ENCODE measurements around the gene RNF223. TPM values are rescaled to one million over a fixed set of nuclear protein-coding genes. Genes with fewer than 3 reads are reported as not detected.
"Not testable (repeated sequence)": the region's sequence is repeated elsewhere in the genome, so short reads cannot be mapped to it uniquely, and the experiment has no call there.

RNF223 gene
- total RNA-seq, 1 donor from 2014 or later: not detected

DNA sequence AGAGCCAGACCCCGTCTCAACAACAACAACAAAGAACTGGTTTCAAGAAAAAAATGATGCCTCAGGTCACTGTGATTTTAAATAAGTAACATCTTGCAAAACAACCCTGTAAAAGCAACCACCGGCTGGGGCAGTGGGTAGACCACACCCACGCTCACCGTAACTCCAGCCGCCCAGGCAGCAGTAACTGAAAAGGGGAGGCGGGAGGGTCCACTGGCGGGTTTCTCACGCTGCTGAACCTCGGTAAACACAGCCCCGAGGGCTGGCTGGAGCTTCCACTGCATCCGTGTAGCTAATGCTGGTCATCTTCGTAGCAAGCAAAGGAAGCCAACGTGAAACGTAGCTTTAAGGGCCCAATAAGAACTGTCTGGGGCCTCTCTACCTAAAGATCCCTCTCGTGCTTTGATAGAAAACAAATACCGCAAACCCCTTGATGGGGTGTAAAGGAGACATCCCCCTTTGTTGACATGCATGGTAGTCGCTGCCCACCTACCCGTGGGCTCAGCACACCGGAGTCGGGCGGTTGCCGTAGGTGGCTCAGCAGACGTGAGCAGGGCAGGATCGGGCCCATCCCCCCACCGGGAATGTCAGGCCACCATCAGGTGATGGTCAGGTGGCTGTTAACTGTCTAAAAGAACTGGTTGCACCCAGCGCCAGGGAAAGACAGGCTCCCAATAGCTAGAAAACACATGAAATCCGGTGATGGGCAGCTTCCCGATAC, 37.6 kb upstream of the RNF223 start:
- intact Hi-C loops (cut with micrococcal nuclease): loop anchor here (10.0 kb wide), 1 partner anchor 1413 kb away; the partner anchor contains the start of gene PANK4

- intact Hi-C loops (cut with micrococcal nuclease): loop anchor here (10.0 kb wide), 1 partner anchor 1414 kb away; the partner anchor contains the start of gene PANK4
Observed at GRCh38 chr1:1110561-1110971, 36.5 kb upstream of the RNF223 start.

- intact Hi-C loops (cut with micrococcal nuclease): loop anchor here (10.0 kb wide), 1 partner anchor 1415 kb away; the partner anchor contains the start of gene PANK4
Observed at GRCh38 chr1:1109743-1110142, 35.6 kb upstream of the RNF223 start.

DNA sequence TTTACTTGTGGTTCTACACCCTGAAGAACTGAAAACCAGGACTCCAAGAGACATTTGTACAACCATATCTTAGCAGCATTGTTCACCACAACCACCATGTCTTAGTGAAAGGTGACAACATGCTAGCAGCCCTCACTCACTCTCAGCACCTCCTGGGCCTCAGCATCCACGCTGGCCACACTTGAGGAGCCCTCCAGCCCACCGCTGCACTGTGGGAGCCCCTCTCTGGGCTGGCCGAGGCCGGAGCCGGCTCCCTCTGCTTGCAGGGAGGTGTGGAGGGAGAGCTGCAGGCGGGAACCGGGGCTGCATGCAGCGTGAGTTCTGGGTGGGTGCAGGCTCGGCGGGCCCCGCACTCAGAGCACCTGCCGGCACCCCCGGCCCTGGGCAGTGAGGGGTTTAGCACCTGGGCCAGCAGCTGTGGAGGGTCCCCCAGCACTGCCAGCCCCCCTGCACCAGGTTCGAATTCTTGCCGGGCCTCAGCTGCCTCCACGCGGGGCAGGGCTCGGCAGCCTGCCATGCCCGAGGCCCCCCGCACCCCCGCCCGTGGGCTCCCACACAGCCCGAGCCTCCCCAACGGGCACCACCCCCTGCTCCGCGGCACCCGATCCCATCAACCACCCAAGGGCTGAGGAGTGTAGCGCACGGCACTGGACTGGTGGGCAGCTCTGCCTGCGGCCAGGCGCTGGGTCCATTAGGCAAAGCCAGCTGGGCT, 32.6 kb upstream of the RNF223 start:
- intact Hi-C loops (cut with micrococcal nuclease): no loop called here

DNA sequence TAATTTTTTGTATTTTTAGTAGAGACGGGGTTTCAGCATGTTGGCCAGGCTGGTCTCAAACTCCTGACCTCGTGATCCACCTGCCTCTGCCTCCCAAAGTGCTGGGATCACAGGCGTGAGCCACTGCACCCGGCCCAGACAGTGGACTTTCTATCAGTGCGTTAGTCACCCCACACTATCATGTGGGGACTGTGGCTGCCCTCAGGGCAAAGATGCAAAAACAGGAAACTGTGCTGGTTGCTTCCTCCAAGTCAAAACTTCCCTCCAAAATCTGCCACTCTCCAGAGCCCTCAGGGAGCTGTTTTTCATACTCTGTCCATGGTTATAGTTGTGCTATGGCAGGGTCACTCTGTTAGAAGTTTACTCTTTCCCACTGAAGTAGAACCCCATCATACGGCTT, 30.0 kb upstream of the RNF223 start:
- intact Hi-C loops (cut with micrococcal nuclease): not testable (repeated sequence)

DNA sequence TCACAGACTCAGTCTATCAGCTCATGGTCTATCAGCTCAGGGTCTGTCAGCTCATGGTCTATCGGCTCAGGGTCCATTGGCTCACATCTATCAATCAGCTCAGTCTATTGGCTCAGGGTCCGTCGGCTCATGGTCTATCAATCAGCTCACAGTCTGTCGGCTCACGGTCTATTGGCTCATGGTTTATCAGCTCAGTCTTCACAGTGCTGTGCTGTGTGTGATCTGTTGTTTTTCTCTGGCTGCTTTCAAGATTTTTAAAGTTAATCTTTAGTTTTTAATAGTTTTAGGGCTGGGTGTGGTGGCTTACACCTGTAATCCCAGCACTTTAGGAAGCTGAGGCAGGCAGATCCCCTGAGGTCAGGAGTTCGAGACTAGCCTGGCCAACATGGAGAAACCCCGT, 27.4 kb upstream of the RNF223 start:
- intact Hi-C loops (cut with micrococcal nuclease): no loop called here

- intact Hi-C loops (cut with micrococcal nuclease): no loop called here
Observed at GRCh38 chr1:1100296-1100695, 26.2 kb upstream of the RNF223 start.

- intact Hi-C loops (cut with micrococcal nuclease): loop anchor here (1.0 kb wide), 1 partner anchor 17 kb away; the partner anchor contains the start of gene C1orf159
Observed at GRCh38 chr1:1099506-1100183, 25.5 kb upstream of the RNF223 start.

DNA sequence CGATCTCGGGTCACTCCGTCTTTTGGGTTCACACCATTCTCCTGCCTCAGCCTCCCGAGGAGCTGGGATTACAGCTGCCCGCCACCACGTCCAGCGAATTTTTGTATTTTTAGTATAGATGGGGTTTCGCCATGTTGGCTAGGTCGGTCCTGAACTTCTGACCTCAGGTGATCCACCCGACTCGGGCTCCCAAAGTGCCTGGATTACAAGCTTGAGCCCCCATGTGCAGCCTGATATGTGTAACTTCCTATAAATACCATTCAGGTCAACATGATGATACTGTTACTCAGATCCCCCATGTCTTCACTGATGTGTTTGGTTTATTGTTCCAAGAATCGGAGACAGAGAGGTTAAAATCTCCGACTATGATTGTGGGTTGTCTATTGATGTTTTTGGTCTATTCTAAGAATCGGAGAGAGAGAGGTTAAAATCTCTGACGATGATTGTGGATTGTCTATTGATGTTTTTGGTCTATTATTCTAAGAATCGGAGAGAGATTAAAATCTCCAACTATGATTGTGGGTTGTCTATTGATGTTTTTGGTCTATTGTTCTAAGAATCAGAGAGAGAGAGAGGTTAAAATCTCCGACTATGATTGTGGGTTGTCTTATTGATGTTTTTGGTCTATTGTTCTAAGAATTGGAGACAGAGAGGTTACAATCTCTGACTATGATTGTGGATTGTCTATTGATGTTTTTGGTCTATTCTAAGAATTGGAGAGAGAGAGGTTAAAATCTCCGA, 24.7 kb upstream of the RNF223 start:
- intact Hi-C loops (cut with micrococcal nuclease): loop anchor here (1.0 kb wide), 1 partner anchor 17 kb away; the partner anchor contains the start of gene C1orf159

GRCh38 chr1:1096136-1096535, 22.0 kb upstream of the RNF223 start:
- intact Hi-C loops (cut with micrococcal nuclease): not testable (repeated sequence)

DNA sequence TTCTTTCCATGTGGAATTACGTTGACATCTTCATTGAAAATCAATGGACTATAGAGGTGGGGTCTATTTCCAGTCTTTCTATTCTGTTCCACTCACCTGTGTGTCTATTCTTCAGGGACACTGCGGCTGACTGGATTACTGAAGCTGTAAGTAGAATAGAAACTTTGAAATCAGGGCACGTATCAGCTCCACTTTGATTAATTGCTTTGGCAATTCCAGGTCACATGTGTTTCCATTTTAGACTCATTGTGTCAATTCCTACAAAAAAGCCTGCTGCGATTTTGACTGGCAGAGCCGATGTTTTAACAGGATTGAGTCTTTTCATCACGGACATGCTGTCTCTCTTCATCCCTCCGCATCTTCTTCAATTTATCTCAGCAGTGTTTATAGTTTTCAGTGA, 20.9 kb upstream of the RNF223 start:
- intact Hi-C loops (cut with micrococcal nuclease): no loop called here

DNA sequence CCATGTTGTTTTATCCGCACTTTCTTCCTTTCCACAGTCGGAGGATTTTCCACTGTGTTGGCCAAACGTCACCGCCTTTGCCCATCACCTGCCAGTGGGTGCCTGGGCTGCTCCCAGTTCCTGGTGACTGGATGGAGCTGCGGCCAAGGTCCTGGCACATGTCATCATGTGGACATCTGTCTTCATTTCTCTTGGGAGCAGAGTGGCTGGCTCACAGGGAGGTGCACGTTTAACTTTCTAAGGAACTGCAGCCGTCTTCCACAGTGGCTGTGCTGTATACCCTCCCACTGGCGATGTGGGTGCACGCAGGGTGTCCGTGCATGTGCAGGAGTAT, 19.5 kb upstream of the RNF223 start:
- intact Hi-C loops (cut with micrococcal nuclease): no loop called here

DNA sequence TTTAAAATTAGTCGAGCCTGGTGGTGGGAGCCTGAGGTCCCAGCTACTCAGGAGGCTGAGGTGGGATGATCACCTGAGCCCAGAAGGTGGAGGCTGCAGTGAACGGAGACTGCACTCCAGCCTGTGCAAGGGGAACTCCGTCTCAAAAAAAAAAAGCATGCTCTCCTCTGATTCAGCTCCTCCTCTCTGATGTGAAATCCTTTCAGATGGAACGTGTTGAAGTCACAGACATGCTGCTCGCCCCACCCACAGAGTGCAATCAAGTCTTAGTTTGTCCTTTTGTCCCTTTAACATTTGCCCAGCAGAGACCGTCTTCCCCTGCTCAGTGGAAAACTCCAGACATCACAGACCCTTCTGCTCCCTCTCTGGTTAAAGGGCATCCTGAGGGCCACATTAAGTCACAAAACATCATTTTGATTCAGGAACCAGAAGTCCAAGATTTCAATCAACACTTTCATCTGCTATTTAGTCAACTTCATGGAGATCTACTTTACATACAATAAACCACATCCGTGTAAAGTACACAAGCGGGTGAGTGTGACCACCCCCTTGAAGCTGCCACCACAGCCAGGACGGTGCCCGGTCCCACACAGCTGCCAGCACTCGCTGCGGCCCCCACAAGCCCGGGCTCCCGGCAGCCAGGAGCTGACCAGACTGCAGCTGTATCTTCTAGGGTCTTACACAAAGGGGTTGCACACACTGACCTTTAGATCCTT, 18.9 kb upstream of the RNF223 start:
- intact Hi-C loops (cut with micrococcal nuclease): no loop called here

- intact Hi-C loops (cut with micrococcal nuclease): no loop called here
Observed at GRCh38 chr1:1092149-1092855, 18.2 kb upstream of the RNF223 start.

GRCh38 chr1:1091344-1092148, 17.4 kb upstream of the RNF223 start:
- intact Hi-C loops (cut with micrococcal nuclease): loop anchor here (1.0 kb wide), 1 partner anchor 32 kb away; no protein-coding TSS in a partner anchor

- intact Hi-C loops (cut with micrococcal nuclease): loop anchor here (1.0 kb wide), 1 partner anchor 31 kb away; no protein-coding TSS in a partner anchor
Observed at GRCh38 chr1:1090424-1091343, 16.6 kb upstream of the RNF223 start.

GRCh38 chr1:1089731-1090423, 15.8 kb upstream of the RNF223 start:
- intact Hi-C loops (cut with micrococcal nuclease): no loop called here
